ENCODE data around the gene OR8K5.

DNA sequence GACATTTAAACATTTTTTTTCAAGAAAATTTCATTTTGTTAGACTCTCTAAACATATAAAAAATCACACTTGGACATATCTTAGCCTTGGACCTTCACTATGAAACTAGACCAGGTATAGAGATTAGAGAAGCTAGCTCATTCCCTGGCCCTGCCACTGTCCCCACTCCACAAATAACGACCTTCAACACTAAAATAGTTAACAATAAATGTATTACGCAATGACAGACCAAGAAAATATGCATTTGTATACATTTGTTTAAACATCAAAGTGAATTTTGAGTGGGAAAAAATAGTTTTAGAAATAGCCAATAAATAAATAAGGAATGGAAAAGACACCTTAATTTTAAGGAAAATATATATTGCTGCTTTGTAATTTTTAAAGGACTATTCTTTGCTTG, 37.2 kb upstream of the OR8K5 start:
- TF ChIP-seq CTCF (conservative IDR thresholded peaks at IDR 0.05; ENCODE audit: low read depth, low read length) = no peak
- no peak for TF ChIP-seq SMC3 (IDR thresholded peaks at IDR 0.05; ENCODE audit: low read depth, low read length)
- no peak for TF ChIP-seq MXI1 (IDR thresholded peaks at IDR 0.05; ENCODE audit: borderline replicate concordance, low read depth, low read length)
- no peak for TF ChIP-seq MAFK (IDR thresholded peaks at IDR 0.05; ENCODE audit: low read depth, low read length)
